ENCODE results near the gene SYP.

Gene SYP

DNA sequence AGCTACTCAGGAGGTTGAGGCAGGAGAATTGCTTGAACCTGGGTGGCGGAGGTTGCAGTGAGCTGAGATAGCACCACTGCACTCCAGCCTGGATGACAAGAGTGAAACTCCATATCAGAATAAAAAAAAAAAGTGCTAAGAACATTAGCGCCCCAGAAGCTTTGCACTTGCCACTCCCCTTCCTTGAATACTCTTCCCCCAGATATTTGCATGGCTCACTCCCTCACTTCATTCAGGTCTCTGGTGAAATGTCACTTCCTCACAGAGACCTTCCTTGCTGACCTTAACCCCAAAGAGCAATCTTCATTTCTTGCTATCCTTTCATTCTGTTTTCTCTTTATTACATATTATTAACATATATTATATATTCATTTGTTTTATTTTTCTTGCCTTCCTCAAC is 21.9 kb upstream of the SYP start:
- H3K27me3 ChIP-seq (ENCODE audit: control insufficient read depth in 1 of 2, insufficient read depth in 2 of 2, low read length in 2 of 2): no peaks in the 10 kb centered on the region

DNA sequence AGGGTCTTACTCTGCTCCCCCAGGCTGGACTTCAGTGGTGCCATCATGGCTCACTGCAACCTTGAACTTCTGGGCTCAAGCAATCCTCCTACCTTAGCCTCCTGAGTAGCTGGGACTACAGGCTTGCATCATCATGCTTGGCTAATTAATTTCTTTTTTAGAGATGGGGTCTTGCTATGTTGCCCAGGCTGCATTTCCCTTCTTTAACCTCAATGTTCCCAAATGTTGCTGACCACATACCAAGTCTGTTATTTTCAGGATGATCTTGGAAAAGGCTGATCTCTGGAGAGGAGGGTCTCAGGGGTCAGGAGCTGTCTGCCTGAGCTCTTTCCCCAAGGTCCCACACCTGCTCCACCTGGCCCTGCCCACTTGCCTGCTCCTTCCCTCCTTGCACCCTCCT is 20.1 kb upstream of the SYP start:
- H3K4me1 ChIP-seq (ENCODE audit: control insufficient read depth in 1 of 2, insufficient read depth in 2 of 2, low read length in 2 of 2): no peaks in the 10 kb centered on the region
- no peak overlapping the region for H3K27ac ChIP-seq (ENCODE audit: low read depth, low read length)
- H3K9ac ChIP-seq (ENCODE audit: low read depth in 1 of 2, low read length in 2 of 2): no peak overlapping the region
- no peaks in the 10 kb centered on the region for H3K36me3 ChIP-seq (ENCODE audit: control insufficient read depth in 1 of 2, insufficient read depth in 2 of 2, low read length in 2 of 2)
- H3K27me3 ChIP-seq (ENCODE audit: control insufficient read depth in 1 of 2, insufficient read depth in 2 of 2, low read length in 2 of 2): no peaks in the 10 kb centered on the region
- no peak overlapping the region for H3K4me3 ChIP-seq (ENCODE audit: low read depth in 1 of 2, low read length in 2 of 2)
- H3K9me3 ChIP-seq (ENCODE audit: control insufficient read depth in 1 of 2, low read length in 2 of 2): no peaks in the 10 kb centered on the region

More for the DNA sequence above, 21.9 kb upstream of the SYP start:
- Histone ChIP-seq H3K9ac (ENCODE audit: low read depth in 1 of 2, low read length in 2 of 2) (no peak overlapping the region), H3K4me1 (ENCODE audit: control insufficient read depth in 1 of 2, insufficient read depth in 2 of 2, low read length in 2 of 2) (no peaks in the 10 kb centered on the region), H3K27ac (ENCODE audit: low read depth, low read length) (no peak overlapping the region), H3K4me3 (ENCODE audit: low read depth in 1 of 2, low read length in 2 of 2) (no peak overlapping the region), H3K36me3 (ENCODE audit: control insufficient read depth in 1 of 2, insufficient read depth in 2 of 2, low read length in 2 of 2) (no peaks in the 10 kb centered on the region), H3K9me3 (ENCODE audit: control insufficient read depth in 1 of 2, low read length in 2 of 2) (no peaks in the 10 kb centered on the region)

DNA sequence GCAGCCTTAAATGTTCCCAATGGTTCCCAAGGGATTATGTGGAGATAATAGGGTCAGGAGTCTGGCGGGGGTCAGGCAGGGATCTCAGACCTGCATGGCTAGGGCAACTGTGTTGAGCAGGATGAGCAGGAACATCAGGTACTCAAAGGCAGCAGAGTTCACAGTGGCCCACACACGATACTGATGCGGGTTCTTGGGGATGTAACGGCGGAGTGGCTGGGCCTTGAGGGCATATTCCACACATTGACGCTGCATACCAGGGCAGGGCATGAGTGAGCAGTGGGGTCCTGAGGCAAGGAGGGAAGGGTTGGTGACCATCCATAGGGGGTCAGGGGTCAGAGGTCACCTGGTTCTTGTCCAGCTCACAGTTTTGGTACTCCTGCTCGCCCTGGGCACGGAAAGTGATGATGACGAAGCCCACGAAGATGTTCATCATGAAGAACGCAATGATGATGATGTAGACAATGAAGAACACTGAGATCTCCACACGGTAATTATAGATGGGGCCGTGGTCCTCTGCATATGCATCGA is 15.1 kb upstream of the SYP start:
- Histone ChIP-seq H3K4me3 (ENCODE audit: low read depth in 1 of 2, low read length in 2 of 2) (no peak overlapping the region), H3K9ac (ENCODE audit: low read depth in 1 of 2, low read length in 2 of 2) (no peak overlapping the region), H3K4me1 (ENCODE audit: control insufficient read depth in 1 of 2, insufficient read depth in 2 of 2, low read length in 2 of 2) (no peaks in the 10 kb centered on the region), H3K9me3 (ENCODE audit: control insufficient read depth in 1 of 2, low read length in 2 of 2) (no peaks in the 10 kb centered on the region), H3K27ac (ENCODE audit: low read depth, low read length) (no peak overlapping the region), H3K27me3 (ENCODE audit: control insufficient read depth in 1 of 2, insufficient read depth in 2 of 2, low read length in 2 of 2) (no peaks in the 10 kb centered on the region), H3K36me3 (ENCODE audit: control insufficient read depth in 1 of 2, insufficient read depth in 2 of 2, low read length in 2 of 2) (no peaks in the 10 kb centered on the region)

DNA sequence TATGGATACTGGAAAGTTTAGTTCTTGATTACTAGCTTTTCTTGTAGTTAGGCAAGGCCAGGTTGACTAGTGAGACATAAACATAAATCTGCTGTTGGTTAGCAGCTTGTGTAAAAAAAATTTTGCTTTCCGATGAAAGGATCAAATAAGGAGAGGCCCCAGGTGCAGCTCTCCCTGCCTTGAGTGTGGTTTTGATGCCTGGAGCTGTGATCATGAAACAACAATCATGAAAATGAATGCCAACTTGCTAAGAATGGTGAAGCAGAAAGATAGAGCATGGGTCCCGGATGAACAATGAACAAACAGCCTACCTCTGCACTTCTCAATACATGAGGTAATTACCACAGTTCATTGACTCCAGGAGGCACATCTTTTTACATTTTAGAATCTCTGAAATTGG is 14.4 kb upstream of the SYP start:
- Histone ChIP-seq H3K27ac (ENCODE audit: low read depth, low read length) (no peak overlapping the region), H3K9me3 (ENCODE audit: control insufficient read depth in 1 of 2, low read length in 2 of 2) (no peaks in the 10 kb centered on the region), H3K27me3 (ENCODE audit: control insufficient read depth in 1 of 2, insufficient read depth in 2 of 2, low read length in 2 of 2) (no peaks in the 10 kb centered on the region), H3K9ac (ENCODE audit: low read depth in 1 of 2, low read length in 2 of 2) (no peak overlapping the region), H3K4me3 (ENCODE audit: low read depth in 1 of 2, low read length in 2 of 2) (no peak overlapping the region), H3K4me1 (ENCODE audit: control insufficient read depth in 1 of 2, insufficient read depth in 2 of 2, low read length in 2 of 2) (no peaks in the 10 kb centered on the region), H3K36me3 (ENCODE audit: control insufficient read depth in 1 of 2, insufficient read depth in 2 of 2, low read length in 2 of 2) (no peaks in the 10 kb centered on the region)

DNA sequence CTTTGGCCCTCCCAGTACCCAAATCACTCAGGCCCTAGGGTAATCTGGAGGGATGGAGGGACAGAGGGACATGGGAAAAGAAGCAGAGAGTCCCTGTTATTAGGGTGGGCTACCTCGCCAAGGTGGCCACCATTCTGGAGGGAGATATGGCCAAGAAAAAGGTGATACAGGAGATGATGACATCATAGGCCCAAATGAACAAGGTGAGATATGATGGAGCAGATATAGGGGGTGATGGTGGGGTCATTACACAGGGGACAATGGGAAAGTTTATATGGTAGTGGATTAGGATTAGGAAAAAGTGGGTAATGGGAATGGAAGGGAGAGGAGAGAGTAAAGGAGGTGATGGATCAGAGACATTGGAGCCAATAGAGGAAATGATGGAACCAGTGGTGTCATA is 12.9 kb upstream of the SYP start:
- Histone ChIP-seq H3K9me3 (ENCODE audit: control insufficient read depth in 1 of 2, low read length in 2 of 2) (no peaks in the 10 kb centered on the region), H3K4me1 (ENCODE audit: control insufficient read depth in 1 of 2, insufficient read depth in 2 of 2, low read length in 2 of 2) (no peaks in the 10 kb centered on the region), H3K36me3 (ENCODE audit: control insufficient read depth in 1 of 2, insufficient read depth in 2 of 2, low read length in 2 of 2) (no peaks in the 10 kb centered on the region), H3K27me3 (ENCODE audit: control insufficient read depth in 1 of 2, insufficient read depth in 2 of 2, low read length in 2 of 2) (no peaks in the 10 kb centered on the region), H3K4me3 (ENCODE audit: low read depth in 1 of 2, low read length in 2 of 2) (no peak overlapping the region), H3K9ac (ENCODE audit: low read depth in 1 of 2, low read length in 2 of 2) (no peak overlapping the region), H3K27ac (ENCODE audit: low read depth, low read length) (no peak overlapping the region)

DNA sequence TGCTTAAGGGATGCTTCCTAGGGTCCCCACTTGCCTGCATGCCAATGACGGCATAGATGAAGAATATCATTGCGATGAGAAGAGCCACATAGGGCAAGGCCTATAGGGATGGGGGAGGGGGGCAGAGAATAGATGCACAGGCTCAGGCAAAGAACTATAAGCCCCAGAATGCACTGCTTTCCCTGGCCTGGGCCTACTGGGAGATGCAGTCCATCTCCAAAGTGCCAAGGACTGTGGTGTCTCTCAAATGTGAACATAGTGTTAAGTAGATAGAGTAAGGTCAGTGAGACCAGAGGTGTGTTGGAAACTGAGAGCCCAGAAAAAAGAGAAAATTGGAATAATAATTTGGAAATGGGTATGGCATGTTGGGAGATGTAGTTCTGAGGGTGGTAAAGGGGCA is 12.2 kb upstream of the SYP start:
- no peak overlapping the region for H3K4me3 ChIP-seq (ENCODE audit: low read depth in 1 of 2, low read length in 2 of 2)

DNA sequence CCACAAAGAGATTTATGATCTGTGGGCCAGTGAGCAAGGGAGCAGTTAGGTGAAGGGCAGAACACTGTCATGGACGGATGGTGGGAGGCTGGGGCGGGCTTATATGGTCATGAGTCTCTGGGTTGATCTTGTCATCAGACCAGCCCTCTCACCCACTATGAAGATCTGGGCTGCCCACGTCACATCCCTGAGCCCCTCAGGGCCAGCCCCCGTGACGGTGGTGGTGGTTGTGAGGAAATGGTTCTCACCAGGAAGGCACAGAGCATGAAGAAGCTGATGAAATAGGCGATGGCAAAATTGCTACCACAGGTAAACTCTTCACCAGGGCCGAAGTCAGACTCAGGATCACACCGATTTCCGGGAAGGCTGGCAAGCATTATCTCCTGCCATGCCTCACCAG is 11.1 kb upstream of the SYP start:
- H3K4me1 ChIP-seq (ENCODE audit: control insufficient read depth in 1 of 2, insufficient read depth in 2 of 2, low read length in 2 of 2): no peaks in the 10 kb centered on the region
- no peak overlapping the region for H3K4me3 ChIP-seq (ENCODE audit: low read depth in 1 of 2, low read length in 2 of 2)
- H3K27ac ChIP-seq (ENCODE audit: low read depth, low read length): no peak overlapping the region
- no peaks in the 10 kb centered on the region for H3K27me3 ChIP-seq (ENCODE audit: control insufficient read depth in 1 of 2, insufficient read depth in 2 of 2, low read length in 2 of 2)
- no peaks in the 10 kb centered on the region for H3K36me3 ChIP-seq (ENCODE audit: control insufficient read depth in 1 of 2, insufficient read depth in 2 of 2, low read length in 2 of 2)
- no peak overlapping the region for H3K9ac ChIP-seq (ENCODE audit: low read depth in 1 of 2, low read length in 2 of 2)
- H3K9me3 ChIP-seq (ENCODE audit: control insufficient read depth in 1 of 2, low read length in 2 of 2): no peaks in the 10 kb centered on the region

More for the DNA sequence above, 12.2 kb upstream of the SYP start:
- Histone ChIP-seq H3K27ac (ENCODE audit: low read depth, low read length) (no peak overlapping the region), H3K9me3 (ENCODE audit: control insufficient read depth in 1 of 2, low read length in 2 of 2) (no peaks in the 10 kb centered on the region), H3K27me3 (ENCODE audit: control insufficient read depth in 1 of 2, insufficient read depth in 2 of 2, low read length in 2 of 2) (no peaks in the 10 kb centered on the region), H3K4me1 (ENCODE audit: control insufficient read depth in 1 of 2, insufficient read depth in 2 of 2, low read length in 2 of 2) (no peaks in the 10 kb centered on the region), H3K9ac (ENCODE audit: low read depth in 1 of 2, low read length in 2 of 2) (no peak overlapping the region), H3K36me3 (ENCODE audit: control insufficient read depth in 1 of 2, insufficient read depth in 2 of 2, low read length in 2 of 2) (no peaks in the 10 kb centered on the region)

DNA sequence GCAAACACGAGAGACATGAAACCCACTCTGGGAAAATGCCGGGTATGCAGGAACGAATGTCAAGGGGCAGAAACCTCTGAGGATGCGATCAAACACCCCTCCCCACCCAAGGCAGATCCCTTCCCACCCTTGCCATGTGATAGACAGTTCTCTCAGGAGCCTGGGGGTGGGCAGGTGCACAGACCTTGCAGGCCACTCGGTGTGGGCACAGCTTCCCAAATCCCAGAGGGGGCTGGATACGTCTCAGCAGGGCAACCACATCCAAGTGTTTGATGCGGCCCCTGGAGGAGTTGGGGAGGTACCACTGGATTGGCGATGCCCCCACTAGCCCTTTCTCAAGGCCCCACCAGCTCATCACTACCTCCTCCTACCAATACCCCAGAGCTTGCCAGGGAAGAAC is 10.4 kb upstream of the SYP start:
- H3K4me1 ChIP-seq (ENCODE audit: control insufficient read depth in 1 of 2, insufficient read depth in 2 of 2, low read length in 2 of 2): no peaks in the 10 kb centered on the region
- H3K27ac ChIP-seq (ENCODE audit: low read depth, low read length): no peak overlapping the region
- no peaks in the 10 kb centered on the region for H3K27me3 ChIP-seq (ENCODE audit: control insufficient read depth in 1 of 2, insufficient read depth in 2 of 2, low read length in 2 of 2)
- no peak overlapping the region for H3K9ac ChIP-seq (ENCODE audit: low read depth in 1 of 2, low read length in 2 of 2)
- no peaks in the 10 kb centered on the region for H3K9me3 ChIP-seq (ENCODE audit: control insufficient read depth in 1 of 2, low read length in 2 of 2)
- H3K36me3 ChIP-seq (ENCODE audit: control insufficient read depth in 1 of 2, insufficient read depth in 2 of 2, low read length in 2 of 2): no peaks in the 10 kb centered on the region
- no peak overlapping the region for H3K4me3 ChIP-seq (ENCODE audit: low read depth in 1 of 2, low read length in 2 of 2)

DNA sequence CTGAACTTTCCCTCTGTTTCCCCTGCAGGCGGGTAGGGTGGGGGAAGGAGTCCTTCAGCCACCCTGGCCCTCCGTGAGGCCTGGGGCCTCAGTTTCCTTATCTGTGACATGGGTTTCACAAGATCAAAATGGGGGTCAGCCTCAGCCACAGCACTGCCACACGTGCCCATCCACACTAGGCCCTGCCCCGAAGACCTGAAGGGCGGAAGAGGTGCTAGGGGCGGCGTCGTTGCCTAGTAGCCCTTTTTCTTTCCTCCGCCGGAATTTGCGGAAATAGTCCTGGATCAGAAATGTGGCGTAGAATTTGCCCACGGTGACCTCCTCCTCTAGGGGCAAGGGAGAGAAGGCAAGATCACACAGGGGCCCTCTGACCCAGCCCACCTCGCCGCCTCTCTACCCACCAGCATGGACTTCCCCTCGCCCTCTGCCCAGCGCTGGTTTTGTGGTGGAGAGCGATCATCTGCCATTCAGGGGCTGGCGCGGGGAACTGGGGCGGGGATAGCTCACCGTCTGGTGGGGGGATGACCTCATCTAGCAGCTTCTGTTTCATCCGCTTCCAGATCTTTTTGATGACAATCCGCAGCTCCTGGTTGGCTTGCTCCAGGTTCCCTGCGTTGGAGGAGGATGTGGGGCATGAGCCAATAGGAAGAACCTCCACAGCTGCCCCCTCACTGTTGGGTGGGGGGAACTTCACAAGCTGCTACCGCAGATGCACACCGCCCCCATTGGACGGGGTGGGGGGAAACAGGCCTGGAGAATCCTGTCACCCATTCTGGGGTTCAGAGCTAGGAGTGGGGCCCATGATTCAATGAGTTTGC is 9.7 kb upstream of the SYP start:
- H3K4me3 ChIP-seq (ENCODE audit: low read depth in 1 of 2, low read length in 2 of 2): no peak overlapping the region
- H3K9ac ChIP-seq (ENCODE audit: low read depth in 1 of 2, low read length in 2 of 2): no peak overlapping the region
- no peaks in the 10 kb centered on the region for H3K9me3 ChIP-seq (ENCODE audit: control insufficient read depth in 1 of 2, low read length in 2 of 2)
- no peak overlapping the region for H3K27ac ChIP-seq (ENCODE audit: low read depth, low read length)
- no peaks in the 10 kb centered on the region for H3K36me3 ChIP-seq (ENCODE audit: control insufficient read depth in 1 of 2, insufficient read depth in 2 of 2, low read length in 2 of 2)
- no peaks in the 10 kb centered on the region for H3K27me3 ChIP-seq (ENCODE audit: control insufficient read depth in 1 of 2, insufficient read depth in 2 of 2, low read length in 2 of 2)
- H3K4me1 ChIP-seq (ENCODE audit: control insufficient read depth in 1 of 2, insufficient read depth in 2 of 2, low read length in 2 of 2): no peaks in the 10 kb centered on the region

DNA sequence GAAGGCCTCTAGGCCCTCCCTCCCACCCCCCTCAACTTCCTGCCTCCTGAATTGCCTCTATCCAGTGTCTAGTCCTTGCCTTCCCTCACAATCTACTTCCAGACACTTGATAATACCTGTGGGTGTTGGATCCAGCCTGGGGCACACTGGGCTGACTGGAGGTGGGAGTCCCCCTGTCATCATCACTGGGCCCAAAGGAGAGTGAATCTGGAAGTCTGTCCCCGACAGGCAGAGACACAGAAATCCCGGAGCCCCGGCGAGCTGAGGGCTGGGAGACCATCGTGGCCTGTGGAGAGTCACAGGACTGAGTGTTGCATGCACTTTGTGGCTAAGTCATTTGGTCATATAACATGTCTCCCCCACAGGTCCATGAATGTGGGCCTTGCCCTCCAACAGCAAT is 8.4 kb upstream of the SYP start:
- Histone ChIP-seq H3K4me3 (ENCODE audit: low read depth in 1 of 2, low read length in 2 of 2) (no peak overlapping the region), H3K27ac (ENCODE audit: low read depth, low read length) (no peak overlapping the region), H3K9ac (ENCODE audit: low read depth in 1 of 2, low read length in 2 of 2) (no peak overlapping the region), H3K9me3 (ENCODE audit: control insufficient read depth in 1 of 2, low read length in 2 of 2) (no peaks in the 10 kb centered on the region), H3K27me3 (ENCODE audit: control insufficient read depth in 1 of 2, insufficient read depth in 2 of 2, low read length in 2 of 2) (no peaks in the 10 kb centered on the region), H3K4me1 (ENCODE audit: control insufficient read depth in 1 of 2, insufficient read depth in 2 of 2, low read length in 2 of 2) (no peaks in the 10 kb centered on the region), H3K36me3 (ENCODE audit: control insufficient read depth in 1 of 2, insufficient read depth in 2 of 2, low read length in 2 of 2) (no peaks in the 10 kb centered on the region)

Measured in duodenal mucosa (tissue), 2 donors.